PC-3 (cell line): ENCODE data around the gene DLG4. TPM values are rescaled to one million over a fixed set of nuclear protein-coding genes. Genes with fewer than 3 reads are reported as not detected.

Experiments
- ATAC-seq: fragments of 200-7000 bp; cut with Tn5 transposase; 2 replicates; pipeline ENCODE4 v1.9.1; 2020; ENCODE audit warnings: mild to moderate bottlenecking, moderate library complexity
- BruUV-seq: library from RNA; stranded (reverse); fragments of 400-500 nt; replicated peaks from 2 replicates; lab custom pipeline; 2021; lab: Mats Ljungman, UMichigan
- CTCF ChIA-PET: fragments of 300-600 bp; sonication (Branson Sonifier 250); formaldehyde crosslinking; loops from one replicate; lab custom pipeline; 2022; ENCODE audit warnings: antibody characterized with exemption; lab: Charles Lee
- POLR2A ChIA-PET: fragments of 300-600 bp; sonication (Branson Sonifier 250); formaldehyde crosslinking; loops from one replicate; lab custom pipeline; 2022; ENCODE audit warnings: antibody characterized with exemption; ENCODE audit not compliant: unreplicated experiment; lab: Charles Lee
- DNase-seq: peaks from one replicate; pipeline ENCODE4 v3.0.0-alpha.2; 2015
- H2AFZ ChIP-seq: fragments of 300-600 bp; sonication (generic); 2 replicates; pipeline ENCODE4 v1.6.0; 2016; ENCODE audit warnings: antibody characterized with exemption, low read length
- H3F3A ChIP-seq: fragments of 300-600 bp; sonication (generic); one replicate; pipeline ENCODE4 v1.6.0; 2017; ENCODE audit warnings: antibody characterized with exemption, low read length, control low read depth, mild to moderate bottlenecking; ENCODE audit not compliant: unreplicated experiment
- H3K27ac ChIP-seq: fragments of 300-600 bp; sonication (generic); 2 replicates; pipeline ENCODE4 v1.5.1; 2016; ENCODE audit warnings: mild to moderate bottlenecking, low read length
- H3K27me3 ChIP-seq: fragments of 300-600 bp; sonication (generic); 2 replicates; pipeline ENCODE4 v1.6.1; 2016; ENCODE audit warnings: low read length, mixed read lengths
- H3K36me3 ChIP-seq: fragments of 300-600 bp; sonication (generic); 2 replicates; pipeline ENCODE4 v1.6.1; 2016; ENCODE audit warnings: low read depth, mixed run types, low read length, mixed read lengths
- H3K4me1 ChIP-seq: fragments of 300-600 bp; sonication (generic); 2 replicates; pipeline ENCODE4 v1.5.1; 2016; ENCODE audit warnings: low read length; ENCODE audit not compliant: insufficient read depth
- H3K4me2 ChIP-seq: fragments of 300-600 bp; sonication (generic); 2 replicates; pipeline ENCODE4 v1.6.0; 2016; ENCODE audit warnings: low read length
- H3K4me3 ChIP-seq: fragments of 300-600 bp; sonication (generic); 2 replicates; pipeline ENCODE4 v1.5.1; 2016; ENCODE audit warnings: mild to moderate bottlenecking, low read length, mixed read lengths
- H3K79me2 ChIP-seq: fragments of 300-600 bp; sonication (generic); 2 replicates; pipeline ENCODE4 v1.6.1; 2017; ENCODE audit warnings: low read length, mixed read lengths
- H3K9ac ChIP-seq: fragments of 300-600 bp; sonication (generic); 2 replicates; pipeline ENCODE4 v1.6.0; 2016; ENCODE audit warnings: mild to moderate bottlenecking, low read length
- H3K9me2 ChIP-seq: fragments of 300-600 bp; sonication (generic); replicated peaks from 2 replicates; pipeline ENCODE4 v1.6.1; 2016; ENCODE audit warnings: mixed run types, low read length, mixed read lengths
- H3K9me3 ChIP-seq: fragments of 300-600 bp; sonication (generic); 2 replicates; pipeline ENCODE4 v1.6.1; 2016; ENCODE audit warnings: low read length, mixed read lengths
- H4K20me1 ChIP-seq: fragments of 300-600 bp; sonication (generic); 2 replicates; pipeline ENCODE4 v1.6.1; 2016; ENCODE audit warnings: low read length, mixed read lengths
- CTCF ChIP-seq: fragments of 300-600 bp; sonication (generic); conservative IDR thresholded peaks from 2 replicates; pipeline ENCODE4 v1.5.1; 2017; ENCODE audit warnings: antibody characterized with exemption, low read depth, mild to moderate bottlenecking, low read length
- EZH2 ChIP-seq: fragments of 300-600 bp; sonication (generic); IDR thresholded peaks from one replicate; pipeline ENCODE4 v1.6.1; 2017; ENCODE audit warnings: antibody characterized with exemption, mild to moderate bottlenecking, low read length; ENCODE audit not compliant: unreplicated experiment
- EZH2phosphoT487 ChIP-seq: fragments of 300-600 bp; sonication (generic); IDR thresholded peaks from 2 replicates; pipeline ENCODE4 v1.6.1; 2018; ENCODE audit warnings: mild to moderate bottlenecking, antibody characterized with exemption, low read length, borderline replicate concordance
- intact Hi-C: fragments of 100-400 bp; cut with micrococcal nuclease; formaldehyde crosslinking; loops from 2 replicates; pipeline ENCODE4 v1.9.0; 2023
- total RNA-seq: library from RNA; depleted of rRNA; stranded (reverse); fragments of >200 nt; gene quantifications from 2 replicates; pipeline ENCODE4 v1.2.3, GENCODE V29; 2014

DLG4 gene
- total RNA-seq, 1 experiment from 2014 or later: 6.5 TPM

- Histone ChIP-seq H3K9me2 (no peaks in the 10 kb centered on the region), H3K9me3 (no peaks in the 10 kb centered on the region), H4K20me1 (0 out of 2 replicates have a peak, but pooled peaks cover 2% of the 10 kb centered on the region), H3K4me2 (peak overlapping the region; percentile 95; the same call in 1 of the 2 replicates), H3K9ac (no peak overlapping the region), H3K4me1 (peaks cover 27% of the 10 kb centered on the region), H3K4me3 (0 out of 2 replicates have a peak overlapping the region, but pooled peaks have one; percentile 92), H3K27ac (no peak overlapping the region), H3K36me3 (peaks cover 6% of the 10 kb centered on the region; the same call in 1 of the 2 replicates), H3F3A (no peaks in the 10 kb centered on the region), H3K79me2 (peaks cover 60% of the 10 kb centered on the region), H2AFZ (no peak overlapping the region), H3K27me3 (no peaks in the 10 kb centered on the region)
- ChIA-PET CTCF (no interaction called here), POLR2A (no interaction called here)
- intact Hi-C loops: no loop called here
- DNase-seq (no peak), ATAC-seq (no peak)
- no TSS peak for BruUV-seq
- no peak for TF ChIP-seq EZH2phosphoT487
- no peak for TF ChIP-seq CTCF
- no peak for TF ChIP-seq EZH2
These were observed 34.9 kb upstream of the DLG4 start for GRCh38 chr17:7254511-7254910.

- intact Hi-C loops: loop anchor here (2.0 kb wide), 1 partner anchor 28 kb away; the partner anchor contains the start of gene SLC2A4
- peaks cover 62% of the 10 kb centered on the region for H3K79me2 ChIP-seq
These were observed 33.4 kb upstream of the DLG4 start for GRCh38 chr17:7253082-7253481.

More at GRCh38 chr17:7253082-7253481, 33.4 kb upstream of the DLG4 start:
- Histone ChIP-seq H3F3A (no peaks in the 10 kb centered on the region), H3K27me3 (no peaks in the 10 kb centered on the region), H2AFZ (no peak overlapping the region), H3K9me3 (no peaks in the 10 kb centered on the region), H3K9me2 (no peaks in the 10 kb centered on the region), H3K4me3 (peak overlapping the region; percentile 92), H3K9ac (peak overlapping the region; percentile 96), H4K20me1 (0 out of 2 replicates have a peak, but pooled peaks cover 5% of the 10 kb centered on the region), H3K4me2 (peak overlapping the region; percentile 95), H3K27ac (peak overlapping the region; percentile 96; the same call in 1 of the 2 replicates), H3K4me1 (peaks cover 21% of the 10 kb centered on the region), H3K36me3 (peaks cover 3% of the 10 kb centered on the region; the same call in 1 of the 2 replicates)
- BruUV-seq: no TSS peak
- CTCF ChIA-PET: no interaction called here
- TF ChIP-seq CTCF (no peak), EZH2phosphoT487 (no peak), EZH2 (no peak)
- DNase-seq (no peak), ATAC-seq (no peak)
- POLR2A ChIA-PET: no interaction called here
